GM23338 (cell line): ENCODE measurements around the gene PKLR. TPM values are rescaled to one million over a fixed set of nuclear protein-coding genes. Genes with fewer than 3 reads are reported as not detected.
"Not testable (repeated sequence)": the region's sequence is repeated elsewhere in the genome, so short reads cannot be mapped to it uniquely, and the experiment has no call there.

Experiments used
- ATAC-seq: fragments of 200-7000 bp; cut with Tn5 transposase; 3 replicates; pipeline ENCODE4 v1.9.1; 2020
- DNase-seq: peaks from one replicate; pipeline ENCODE4 v3.0.0-alpha.2; 2015; ENCODE audit warnings: low spot score
- H2AFZ ChIP-seq: fragments of 200-600 bp; sonication (generic); 2 replicates; pipeline ENCODE4 v1.8.0; 2016; ENCODE audit warnings: antibody characterized with exemption, mild to moderate bottlenecking, moderate library complexity
- H3F3A ChIP-seq: fragments of 200-600 bp; sonication (generic); replicated peaks from 2 replicates; pipeline ENCODE4 v1.8.0; 2017; ENCODE audit warnings: antibody characterized with exemption, mixed run types, low read depth
- H3K27ac ChIP-seq: fragments of 200-600 bp; sonication (generic); 2 replicates; pipeline ENCODE4 v1.6.1; 2016; ENCODE audit warnings: low read depth
- H3K27me3 ChIP-seq: fragments of 200-600 bp; sonication (generic); 2 replicates; pipeline ENCODE4 v1.8.0; 2016; ENCODE audit warnings: mild to moderate bottlenecking, mixed run types, moderate library complexity; ENCODE audit not compliant: insufficient read depth
- H3K36me3 ChIP-seq: fragments of 200-600 bp; sonication (generic); 2 replicates; pipeline ENCODE4 v1.8.0; 2016; ENCODE audit warnings: mild to moderate bottlenecking; ENCODE audit not compliant: insufficient read depth
- H3K4me1 ChIP-seq: fragments of 200-600 bp; sonication (generic); 2 replicates; pipeline ENCODE4 v1.8.0; 2016; ENCODE audit warnings: mild to moderate bottlenecking, moderate library complexity; ENCODE audit not compliant: insufficient read depth
- H3K4me2 ChIP-seq: fragments of 200-600 bp; sonication (generic); 2 replicates; pipeline ENCODE4 v1.7.1; 2017; ENCODE audit warnings: mixed run types
- H3K4me3 ChIP-seq: fragments of 200-600 bp; sonication (generic); 2 replicates; pipeline ENCODE4 v1.6.1; 2016; ENCODE audit warnings: mixed run types
- H3K79me2 ChIP-seq: fragments of 200-600 bp; sonication (generic); replicated peaks from 2 replicates; pipeline ENCODE4 v1.8.0; 2017; ENCODE audit warnings: mild to moderate bottlenecking; ENCODE audit not compliant: insufficient read depth
- H3K9me2 ChIP-seq: fragments of 200-600 bp; sonication (generic); 2 replicates; pipeline ENCODE4 v1.8.0; 2017; ENCODE audit not compliant: insufficient read depth
- H4K20me1 ChIP-seq: fragments of 200-600 bp; sonication (generic); replicated peaks from 2 replicates; pipeline ENCODE4 v1.8.0; 2017; ENCODE audit warnings: mild to moderate bottlenecking; ENCODE audit not compliant: insufficient read depth
- H3K27ac Mint-ChIP-seq: 2 replicates; pipeline ENCODE4 v1.8.0; 2020; ENCODE audit warnings: inconsistent platforms, mild to moderate bottlenecking, moderate library complexity, mixed read lengths
- H3K27me3 Mint-ChIP-seq: 3 replicates; pipeline ENCODE4 v1.8.0; 2022; ENCODE audit warnings: low read depth, mild to moderate bottlenecking, moderate library complexity, mixed read lengths, inconsistent platforms; ENCODE audit not compliant: insufficient read depth, poor library complexity
- H3K36me3 Mint-ChIP-seq: 3 replicates; pipeline ENCODE4 v1.8.0; 2021; ENCODE audit warnings: low read depth, mild to moderate bottlenecking, inconsistent platforms, moderate library complexity, mixed read lengths
- H3K4me1 Mint-ChIP-seq: 3 replicates; pipeline ENCODE4 v1.8.0; 2020; ENCODE audit warnings: mild to moderate bottlenecking, inconsistent platforms, mixed read lengths
- H3K4me3 Mint-ChIP-seq: 3 replicates; pipeline ENCODE4 v1.8.0; 2021; ENCODE audit warnings: moderate library complexity, mild to moderate bottlenecking, inconsistent platforms, mixed read lengths
- H3K9me3 Mint-ChIP-seq: 3 replicates; pipeline ENCODE4 v1.8.0; 2020; ENCODE audit warnings: moderate library complexity, mild to moderate bottlenecking, inconsistent platforms, mixed read lengths
- EZH2 ChIP-seq: fragments of 200-600 bp; sonication (generic); IDR thresholded peaks from one replicate; pipeline ENCODE4 v1.8.0; 2017; ENCODE audit warnings: antibody characterized with exemption, mild to moderate bottlenecking, low read depth; ENCODE audit not compliant: unreplicated experiment
- EZH2phosphoT487 ChIP-seq: fragments of 200-600 bp; sonication (generic); IDR thresholded peaks from one replicate; pipeline ENCODE4 v1.8.1; 2018; ENCODE audit warnings: antibody characterized with exemption; ENCODE audit not compliant: unreplicated experiment
- JUNB ChIP-seq: IDR thresholded peaks from one replicate; pipeline ENCODE4 v1.6.1; 2016; ENCODE audit warnings: antibody characterized with exemption; ENCODE audit not compliant: unreplicated experiment
- POLR2AphosphoS5 ChIP-seq: IDR thresholded peaks from 2 replicates; pipeline ENCODE4 v1.6.1; 2016; ENCODE audit warnings: antibody characterized with exemption, low read depth
- ZNF114 ChIP-seq: fragments of 250-450 bp; sonication (Bioruptor Pico); IDR thresholded peaks from 2 replicates; pipeline ENCODE4 v1.5.0; 2020; ENCODE audit warnings: mild to moderate bottlenecking, moderate library complexity
- ZNF331 ChIP-seq: fragments of 250-450 bp; sonication (Bioruptor Pico); IDR thresholded peaks from 2 replicates; pipeline ENCODE4 v1.5.0; 2020; ENCODE audit warnings: low read depth, mild to moderate bottlenecking, moderate library complexity
- polyA plus RNA-seq: library from polyadenylated mRNA; unstranded; fragments of >200 nt; fragmentation: Nextera tagmentation; extraction: Ambion mirVana; gene quantifications from 2 replicates; pipeline ENCODE4 v1.2.1, GENCODE V29; 2016
- total RNA-seq: library from RNA; depleted of rRNA; stranded (reverse); fragments of >200 nt; shearing (Covaris generic); gene quantifications from 2 replicates; pipeline ENCODE4 v1.2.3, GENCODE V29; 2014

Gene PKLR
- total and polyA plus RNA-seq, 2 experiments from 2014 or later, result 2.0 to 3.7 TPM

- Mint-ChIP-seq H3K4me3 (peak overlapping the region; percentile 92), H3K9me3 (no peaks in the 10 kb centered on the region), H3K27ac (no peak overlapping the region), H3K27me3 (peaks cover 33% of the 10 kb centered on the region), H3K36me3 (no peaks in the 10 kb centered on the region; the same call in 2 of the 3 replicates), H3K4me1 (peaks cover 29% of the 10 kb centered on the region)
- Histone ChIP-seq H3K27me3 (peaks cover 33% of the 10 kb centered on the region), H3K4me3 (peak overlapping the region; percentile 97), H3F3A (0 out of 2 replicates have a peak, but pooled peaks cover 11% of the 10 kb centered on the region), H3K36me3 (no peaks in the 10 kb centered on the region), H3K79me2 (no peaks in the 10 kb centered on the region), H4K20me1 (no peaks in the 10 kb centered on the region), H3K4me1 (peaks cover 17% of the 10 kb centered on the region), H3K4me2 (peak overlapping the region; percentile 98), H2AFZ (peak overlapping the region; percentile 98), H3K9me2 (no peaks in the 10 kb centered on the region), H3K27ac (no peak overlapping the region)
- TF ChIP-seq EZH2phosphoT487, result no peak
- peak; percentile 44 for TF ChIP-seq EZH2
- ATAC-seq (peak; percentile 65), DNase-seq (peak; percentile 66)
Observed at GRCh38 chr1:155294520-155295182, 6.6 kb downstream of the PKLR start.

- H3K27ac ChIP-seq, result no peak overlapping the region
- no peaks in the 10 kb centered on the region for H3K79me2 ChIP-seq
- H3K27me3 Mint-ChIP-seq, result peaks cover 30% of the 10 kb centered on the region
- H3K4me1 ChIP-seq, result peaks cover 17% of the 10 kb centered on the region
- H4K20me1 ChIP-seq, result no peaks in the 10 kb centered on the region; the same call in 1 of the 2 replicates
- no peaks in the 10 kb centered on the region for H3K9me3 Mint-ChIP-seq
- ATAC-seq, result no peak
- peaks cover 29% of the 10 kb centered on the region for H3K4me1 Mint-ChIP-seq
- H3K4me2 ChIP-seq, result no peak overlapping the region
- H3K36me3 Mint-ChIP-seq, result no peaks in the 10 kb centered on the region; the same call in 2 of the 3 replicates
- 0 out of 2 replicates have a peak, but pooled peaks cover 11% of the 10 kb centered on the region for H3F3A ChIP-seq
- no peak overlapping the region for H3K27ac Mint-ChIP-seq
- no peaks in the 10 kb centered on the region for H3K36me3 ChIP-seq
- H3K27me3 ChIP-seq, result peaks cover 33% of the 10 kb centered on the region
- DNase-seq, result no peak
- no peaks in the 10 kb centered on the region for H3K9me2 ChIP-seq
- no peak overlapping the region for H3K4me3 Mint-ChIP-seq
- TF ChIP-seq ZNF331 (CRISPR knock-in tag) (no peak), EZH2 (no peak), JUNB (no peak), POLR2AphosphoS5 (no peak), ZNF114 (CRISPR knock-in tag) (no peak)
- H3K4me3 ChIP-seq, result no peak overlapping the region
- no peak overlapping the region for H2AFZ ChIP-seq
Observed at GRCh38 chr1:155293086-155293749, 8.0 kb downstream of the PKLR start.

GRCh38 chr1:155291006-155291405, 10.2 kb downstream of the PKLR start:
- not testable (repeated sequence) for DNase-seq, H4K20me1 ChIP-seq, H3K36me3 Mint-ChIP-seq, H3K4me3 Mint-ChIP-seq, H3K27ac ChIP-seq, H3K79me2 ChIP-seq, H3K4me3 ChIP-seq, H3K27ac Mint-ChIP-seq, H2AFZ ChIP-seq, H3K4me1 ChIP-seq, H3F3A ChIP-seq, H3K36me3 ChIP-seq, H3K4me2 ChIP-seq, ATAC-seq, H3K9me3 Mint-ChIP-seq, H3K9me2 ChIP-seq
- H3K4me1 Mint-ChIP-seq, result peaks cover 12% of the 10 kb centered on the region
- H3K27me3 Mint-ChIP-seq, result peaks cover 19% of the 10 kb centered on the region
- H3K27me3 ChIP-seq, result peaks cover 29% of the 10 kb centered on the region
